OCI-LY7 (cell line): ENCODE results near the gene IGSF9. TPM values are rescaled to one million over a fixed set of nuclear protein-coding genes. Genes with fewer than 3 reads are reported as not detected.

ENCODE experiments used
- BruUV-seq: library from RNA; stranded (reverse); fragments of 400-500 nt; replicated peaks from 2 replicates; lab custom pipeline; 2021; lab: Mats Ljungman, UMichigan
- CTCF ChIA-PET: fragments of 300-600 bp; sonication (Branson Sonifier 250); formaldehyde crosslinking; loops from one replicate; lab custom pipeline; 2022; ENCODE audit warnings: antibody characterized with exemption; ENCODE audit not compliant: unreplicated experiment; lab: Charles Lee
- POLR2A ChIA-PET: fragments of 300-600 bp; sonication (Branson Sonifier 250); formaldehyde crosslinking; loops from one replicate; lab custom pipeline; 2022; ENCODE audit warnings: antibody characterized with exemption; lab: Charles Lee
- DNase-seq: peaks from one replicate; pipeline ENCODE4 v3.0.0-alpha.2; 2015; ENCODE audit warnings: low spot score
- H2AFZ ChIP-seq: fragments of 200-600 bp; sonication (generic), shearing (Covaris generic); 2 replicates; pipeline ENCODE4 v1.6.1; 2014; ENCODE audit warnings: mild to moderate bottlenecking, antibody characterized with exemption, low read length, moderate library complexity
- H3K27ac ChIP-seq: fragments of 200-600 bp; sonication (generic); 2 replicates; pipeline ENCODE4 v1.5.1; 2014; ENCODE audit warnings: mixed run types, low read depth, mild to moderate bottlenecking, moderate library complexity, low read length, inconsistent platforms; ENCODE audit not compliant: poor library complexity, severe bottlenecking
- H3K36me3 ChIP-seq: fragments of 200-600 bp; sonication (generic); 2 replicates; pipeline ENCODE4 v1.6.1; 2014; ENCODE audit warnings: mild to moderate bottlenecking, antibody characterized with exemption, low read length, moderate library complexity, mixed read lengths; ENCODE audit not compliant: insufficient read depth
- H3K4me1 ChIP-seq: fragments of 200-600 bp; sonication (generic); 2 replicates; pipeline ENCODE4 v1.5.1; 2014; ENCODE audit warnings: mild to moderate bottlenecking, low read length; ENCODE audit not compliant: insufficient read depth, poor library complexity, severe bottlenecking
- H3K4me2 ChIP-seq: fragments of 200-600 bp; sonication (generic); 2 replicates; pipeline ENCODE4 v1.6.1; 2014; ENCODE audit warnings: mild to moderate bottlenecking, low read length
- H3K4me3 ChIP-seq: fragments of 200-600 bp; sonication (generic); 2 replicates; pipeline ENCODE4 v1.5.1; 2014; ENCODE audit warnings: mild to moderate bottlenecking, low read depth, low read length; ENCODE audit not compliant: poor library complexity, severe bottlenecking
- H3K79me2 ChIP-seq: fragments of 200-600 bp; sonication (generic); 2 replicates; pipeline ENCODE4 v1.6.1; 2016; ENCODE audit warnings: low read depth, mild to moderate bottlenecking, low read length, moderate library complexity, mixed read lengths; ENCODE audit not compliant: insufficient read depth
- H3K9me2 ChIP-seq: fragments of 200-600 bp; sonication (generic); 2 replicates; pipeline ENCODE4 v1.6.1; 2016; ENCODE audit warnings: mild to moderate bottlenecking, low read length, mixed read lengths; ENCODE audit not compliant: insufficient read depth
- H3K9me3 ChIP-seq: fragments of 200-600 bp; sonication (generic); 2 replicates; pipeline ENCODE4 v1.6.1; 2014; ENCODE audit warnings: mild to moderate bottlenecking, mixed run types, low read length, mixed read lengths
- H4K20me1 ChIP-seq: fragments of 200-600 bp; sonication (generic); 2 replicates; pipeline ENCODE4 v1.6.1; 2014; ENCODE audit warnings: mild to moderate bottlenecking, antibody characterized with exemption, low read length, moderate library complexity, mixed read lengths; ENCODE audit not compliant: insufficient read depth
- CTCF ChIP-seq: fragments of 200-600 bp; sonication (generic); conservative IDR thresholded peaks from 2 replicates; pipeline ENCODE4 v1.5.1; 2014; ENCODE audit warnings: mild to moderate bottlenecking, antibody characterized with exemption, low read length, moderate library complexity, mixed read lengths
- EZH2phosphoT487 ChIP-seq: fragments of 200-600 bp; sonication (generic); IDR thresholded peaks from 2 replicates; pipeline ENCODE4 v1.6.1; 2018; ENCODE audit warnings: low read depth, borderline replicate concordance, mild to moderate bottlenecking, mixed run types, antibody characterized with exemption, low read length, moderate library complexity, mixed read lengths
- intact Hi-C: fragments of 100-400 bp; cut with micrococcal nuclease; formaldehyde crosslinking; loops from one replicate; pipeline ENCODE4 v1.10.0; 2022; ENCODE audit not compliant: unreplicated experiment
- microRNA-seq: library from miRNA; unstranded; fragments of <30 nt; microRNA quantifications from one replicate; pipeline ENCODE4 v1.2.0, GENCODE V29; 2022; ENCODE audit warnings: borderline replicate concordance
- small RNA-seq: library from RNA; depleted of rRNA; stranded (forward); fragments of <200 nt; gene quantifications from one replicate; pipeline ENCODE3, GENCODE V24; 2014
- total RNA-seq, 2 experiments: library from RNA; depleted of rRNA in 1 of 2; stranded (reverse); fragments of >200 nt in 1 of 2; shearing (Covaris generic) in 1 of 2; gene quantifications; 2 replicates each; pipeline ENCODE4 v1.2.3, GENCODE V29; 2014 to 2022

The IGSF9 gene
- total RNA-seq, 2 experiments from 2014 or later = not detected

GRCh38 chr1:159877695-159878444 lies 67.5 kb downstream of the IGSF9 start:
- ChIA-PET POLR2A (interaction anchor here (0.6 kb wide), 1 partner anchor 67 kb away, joined by 3 read pairs; no protein-coding TSS in a partner anchor), CTCF (no interaction called here)
- Histone ChIP-seq H3K36me3 (no peaks in the 10 kb centered on the region), H3K9me2 (no peaks in the 10 kb centered on the region), H3K79me2 (no peaks in the 10 kb centered on the region), H3K4me3 (no peak overlapping the region), H4K20me1 (no peaks in the 10 kb centered on the region), H3K4me1 (no peaks in the 10 kb centered on the region), H2AFZ (no peak overlapping the region), H3K4me2 (no peak overlapping the region), H3K27ac (no peak overlapping the region), H3K9me3 (no peaks in the 10 kb centered on the region)
- BruUV-seq = no TSS peak
- intact Hi-C loops = no loop called here
- no peak for DNase-seq
- TF ChIP-seq EZH2phosphoT487 = no peak
- TF ChIP-seq CTCF = no peak

Small RNA genes within 50 kb of the gene (microRNA-seq; reads per million reads assigned to microRNA genes)
- not detected for gene MIR4259

Small RNA genes within 50 kb of the gene (small RNA-seq; reads per million reads assigned to genes)
- not detected for gene MIR4259

Other genes starting within 250 kb of the IGSF9 start
- gene CRP, start 231.0 kb downstream of the IGSF9 start, total RNA-seq (2014; rRNA removed; shearing (Covaris generic)) = not detected in 2 replicates
- gene CRP, start 231.0 kb downstream of the IGSF9 start, total RNA-seq (2022) = not detected in 2 replicates
- 1.2 and 3.7 TPM in 2 replicates for gene DUSP23, start 164.7 kb downstream of the IGSF9 start, total RNA-seq (2014; rRNA removed; shearing (Covaris generic))
- 1.5 and 2.0 TPM in 2 replicates for gene DUSP23, start 164.7 kb downstream of the IGSF9 start, total RNA-seq (2022)
- gene FCRL6, start 143.3 kb downstream of the IGSF9 start, total RNA-seq (2014; rRNA removed; shearing (Covaris generic)) = not detected in 2 replicates
- gene FCRL6, start 143.3 kb downstream of the IGSF9 start, total RNA-seq (2022) = not detected in 2 replicates
- not detected in 2 replicates for gene SLAMF8, start 118.7 kb downstream of the IGSF9 start, total RNA-seq (2014; rRNA removed; shearing (Covaris generic))
- not detected in 2 replicates for gene SLAMF8, start 118.7 kb downstream of the IGSF9 start, total RNA-seq (2022)
- gene VSIG8, start 83.0 kb downstream of the IGSF9 start, total RNA-seq (2014; rRNA removed; shearing (Covaris generic)) = not detected in 2 replicates
- gene VSIG8, start 83.0 kb downstream of the IGSF9 start, total RNA-seq (2022) = not detected in 2 replicates
- gene CFAP45, start 45.4 kb downstream of the IGSF9 start, total RNA-seq (2014; rRNA removed; shearing (Covaris generic)) = 0.57 TPM in 1 of 2 replicates, not detected in the other
- 0.63 and 0.85 TPM in 2 replicates for gene CFAP45, start 45.4 kb downstream of the IGSF9 start, total RNA-seq (2022)
- gene TAGLN2, start 20.1 kb downstream of the IGSF9 start, total RNA-seq (2014; rRNA removed; shearing (Covaris generic)) = 193 and 260 TPM in 2 replicates
- 195 and 215 TPM in 2 replicates for gene TAGLN2, start 20.1 kb downstream of the IGSF9 start, total RNA-seq (2022)
- gene SLAMF9, start 8.6 kb upstream of the IGSF9 start, total RNA-seq (2014; rRNA removed; shearing (Covaris generic)) = not detected in 2 replicates
- gene SLAMF9, start 8.6 kb upstream of the IGSF9 start, total RNA-seq (2022) = not detected in 2 replicates
- 4.1 and 4.2 TPM in 2 replicates for gene PIGM, start 86.4 kb upstream of the IGSF9 start, total RNA-seq (2014; rRNA removed; shearing (Covaris generic))
- gene PIGM, start 86.4 kb upstream of the IGSF9 start, total RNA-seq (2022) = 4.9 and 5.1 TPM in 2 replicates
- 0.33 TPM in 1 of 2 replicates, not detected in the other for gene KCNJ10, start 124.5 kb upstream of the IGSF9 start, total RNA-seq (2014; rRNA removed; shearing (Covaris generic))
- 0.15 and 0.29 TPM in 2 replicates for gene KCNJ10, start 124.5 kb upstream of the IGSF9 start, total RNA-seq (2022)
- gene KCNJ9, start 135.9 kb upstream of the IGSF9 start, total RNA-seq (2014; rRNA removed; shearing (Covaris generic)) = not detected in 2 replicates
- not detected in 2 replicates for gene KCNJ9, start 135.9 kb upstream of the IGSF9 start, total RNA-seq (2022)
- 18.7 and 19.9 TPM in 2 replicates for gene IGSF8, start 153.0 kb upstream of the IGSF9 start, total RNA-seq (2014; rRNA removed; shearing (Covaris generic))
- gene IGSF8, start 153.0 kb upstream of the IGSF9 start, total RNA-seq (2022) = 24.4 and 28.7 TPM in 2 replicates
- not detected in 2 replicates for gene ATP1A2, start 170.1 kb upstream of the IGSF9 start, total RNA-seq (2014; rRNA removed; shearing (Covaris generic))
- not detected in 2 replicates for gene ATP1A2, start 170.1 kb upstream of the IGSF9 start, total RNA-seq (2022)
- not detected in 2 replicates for gene ATP1A4, start 206.0 kb upstream of the IGSF9 start, total RNA-seq (2014; rRNA removed; shearing (Covaris generic))
- not detected in 2 replicates for gene ATP1A4, start 206.0 kb upstream of the IGSF9 start, total RNA-seq (2022)
- gene CASQ1, start 245.0 kb upstream of the IGSF9 start, total RNA-seq (2014; rRNA removed; shearing (Covaris generic)) = not detected in 2 replicates
- gene CASQ1, start 245.0 kb upstream of the IGSF9 start, total RNA-seq (2022) = not detected in 2 replicates